ENCODE measurements around the gene ALPK1. TPM values are rescaled to one million over a fixed set of nuclear protein-coding genes. Genes with fewer than 3 reads are reported as not detected.

Gene ALPK1
- total and polyA plus RNA-seq, 2 of the 8 experiments (the other 6 are each of a cell fraction or from before 2014, with no cell fraction given): 0.08 to 0.43 TPM

DNA sequence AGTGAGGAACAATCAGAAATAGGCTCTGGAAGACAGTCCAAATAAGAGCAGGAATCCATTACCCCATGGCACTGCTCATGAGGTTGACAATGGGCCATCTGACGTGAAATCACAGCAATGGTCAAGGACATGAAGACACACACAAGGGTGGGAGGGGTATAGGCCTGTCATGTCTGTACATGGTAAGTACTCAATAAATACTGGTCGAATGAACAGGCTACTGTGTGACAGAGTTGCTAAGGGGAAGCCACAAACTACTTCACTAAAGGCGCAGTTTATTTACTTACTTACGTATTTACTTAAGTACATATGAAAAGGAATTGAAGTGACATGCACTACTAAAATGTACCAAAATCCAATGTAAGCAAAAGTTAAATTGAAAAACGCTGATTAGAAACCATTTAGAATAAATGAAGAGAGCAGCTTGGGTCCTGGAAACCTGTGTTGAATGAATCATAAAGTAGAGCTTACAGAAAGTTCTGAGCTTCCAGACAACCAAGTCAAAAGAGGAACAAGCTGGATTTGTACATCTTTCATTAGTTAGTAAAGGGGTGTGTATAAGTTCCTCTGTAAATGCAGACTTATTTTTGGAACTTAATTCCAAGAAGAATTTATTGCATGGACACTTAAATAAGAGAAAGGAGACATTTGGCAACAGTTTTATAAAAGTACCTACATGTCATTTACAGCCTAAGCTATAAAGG is 32.7 kb downstream of the ALPK1 start (continued):
- TF ChIP-seq, protein P1, sequence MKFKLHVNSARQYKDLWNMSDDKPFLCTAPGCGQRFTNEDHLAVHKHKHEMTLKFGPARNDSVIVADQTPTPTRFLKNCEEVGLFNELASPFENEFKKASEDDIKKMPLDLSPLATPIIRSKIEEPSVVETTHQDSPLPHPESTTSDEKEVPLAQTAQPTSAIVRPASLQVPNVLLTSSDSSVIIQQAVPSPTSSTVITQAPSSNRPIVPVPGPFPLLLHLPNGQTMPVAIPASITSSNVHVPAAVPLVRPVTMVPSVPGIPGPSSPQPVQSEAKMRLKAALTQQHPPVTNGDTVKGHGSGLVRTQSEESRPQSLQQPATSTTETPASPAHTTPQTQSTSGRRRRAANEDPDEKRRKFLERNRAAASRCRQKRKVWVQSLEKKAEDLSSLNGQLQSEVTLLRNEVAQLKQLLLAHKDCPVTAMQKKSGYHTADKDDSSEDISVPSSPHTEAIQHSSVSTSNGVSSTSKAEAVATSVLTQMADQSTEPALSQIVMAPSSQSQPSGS (IDR thresholded peaks at IDR 0.05; ENCODE audit: low read length): no peak
- TF ChIP-seq YY1 (IDR thresholded peaks at IDR 0.05; ENCODE audit: low read depth, low read length) (no peak), SP4 (IDR thresholded peaks at IDR 0.05; ENCODE audit: low read length) (no peak), TEAD4 (IDR thresholded peaks at IDR 0.05; ENCODE audit: low read depth, low read length) (no peak), NANOG (IDR thresholded peaks at IDR 0.05; ENCODE audit: insufficient read depth, low read depth, low read length, poor library complexity, severe bottlenecking) (no peak), ASH2L (IDR thresholded peaks at IDR 0.05; ENCODE audit: low read length) (no peak), SIRT6 (IDR thresholded peaks at IDR 0.05; ENCODE audit: low read length) (no peak), KDM4A (IDR thresholded peaks at IDR 0.05; ENCODE audit: low read depth, low read length, severe bottlenecking) (no peak)
- TF ChIP-seq, protein P2, sequence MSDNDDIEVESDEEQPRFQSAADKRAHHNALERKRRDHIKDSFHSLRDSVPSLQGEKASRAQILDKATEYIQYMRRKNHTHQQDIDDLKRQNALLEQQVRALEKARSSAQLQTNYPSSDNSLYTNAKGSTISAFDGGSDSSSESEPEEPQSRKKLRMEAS (IDR thresholded peaks at IDR 0.05): no peak
